Cardiac septum (tissue), 1 donor: ENCODE results near the gene PRDX3. TPM values are rescaled to one million over a fixed set of nuclear protein-coding genes. Genes with fewer than 3 reads are reported as not detected.
"Not testable (repeated sequence)": the region's sequence is repeated elsewhere in the genome, so short reads cannot be mapped to it uniquely, and the experiment has no call there.

Source experiments
- DNase-seq: peaks from one replicate; pipeline ENCODE4 v3.0.0-alpha.2; 2020; ENCODE audit warnings: low spot score
- intact Hi-C: fragments of 100-400 bp; cut with DNase I; formaldehyde crosslinking; loops from one replicate; pipeline ENCODE4 v1.14.0; 2022
- total RNA-seq: library from RNA; stranded (reverse); fragmentation: NEBNext Ultra II Directional; extraction: Animal tissue kit (Norgen Biotek cat#: 25700); gene quantifications from one replicate; pipeline ENCODE4 v1.2.1, GENCODE V29; 2021
- donor health status: DM: no; HTN: no; CAD: no.

PRDX3 gene
- total RNA-seq, 1 donor from 2014 or later: 220 TPM

GRCh38 chr10:119207713-119208552 lies 29.3 kb upstream of the PRDX3 start:
- peak; percentile 77 for DNase-seq
- intact Hi-C loops: loop anchor here (2.0 to 10.0 kb wide), 5 partner anchors 44 to 447 kb away; partner anchors contain the start of gene BAG3

- intact Hi-C loops: loop anchor here (2.0 to 10.0 kb wide), 5 partner anchors 45 to 447 kb away; partner anchors contain the start of gene BAG3
- peak; percentile 98 for DNase-seq
Observed at GRCh38 chr10:119207366-119207666, 28.7 kb upstream of the PRDX3 start, which contains the start of gene GRK5. GRK5 (plus strand) TSS chr10:119207571; CDS start chr10:119207918, 347 bp downstream.

- peak; percentile 83 for DNase-seq
- intact Hi-C loops: loop anchor here (1.0 to 10.0 kb wide), 6 partner anchors 46 to 448 kb away; partner anchors contain the start of gene BAG3
Observed at GRCh38 chr10:119206603-119207365, 28.2 kb upstream of the PRDX3 start.

GRCh38 chr10:119205894-119206602 lies 27.4 kb upstream of the PRDX3 start:
- DNase-seq: peak; percentile 89
- intact Hi-C loops: loop anchor here (1.0 to 10.0 kb wide), 6 partner anchors 46 to 449 kb away; partner anchors contain the start of gene BAG3

- intact Hi-C loops: loop anchor here (10.0 kb wide), 1 partner anchor 452 kb away; the partner anchor contains the start of gene BAG3
- no peak for DNase-seq
Observed at GRCh38 chr10:119203006-119203405, 24.4 kb upstream of the PRDX3 start.

GRCh38 chr10:119201233-119201632 lies 22.6 kb upstream of the PRDX3 start:
- no peak for DNase-seq
- intact Hi-C loops: loop anchor here (10.0 kb wide), 1 partner anchor 454 kb away; the partner anchor contains the start of gene BAG3

- intact Hi-C loops: loop anchor here (1.0 to 5.0 kb wide), 3 partner anchors 246 to 343 kb away; partner anchors contain the start of gene RGS10
- DNase-seq: no peak
Observed at GRCh38 chr10:119199231-119199992, 20.8 kb upstream of the PRDX3 start.

- intact Hi-C loops: loop anchor here (2.0 to 5.0 kb wide), 2 partner anchors 290 to 344 kb away; partner anchors contain the start of gene RGS10
- DNase-seq: no peak
Observed at GRCh38 chr10:119198438-119198837, 19.8 kb upstream of the PRDX3 start.

- no peak for DNase-seq
- intact Hi-C loops: loop anchor here (2.0 to 5.0 kb wide), 2 partner anchors 291 to 344 kb away; partner anchors contain the start of gene RGS10
Observed at GRCh38 chr10:119197921-119198320, 19.3 kb upstream of the PRDX3 start.

- no peak for DNase-seq
- intact Hi-C loops: no loop called here
Observed at GRCh38 chr10:119191881-119192280, 13.3 kb upstream of the PRDX3 start.

- no peak for DNase-seq
- intact Hi-C loops: no loop called here
Observed at GRCh38 chr10:119190954-119191785, 12.6 kb upstream of the PRDX3 start.

- no peak for DNase-seq
- intact Hi-C loops: no loop called here
Observed at GRCh38 chr10:119190353-119190752, 11.7 kb upstream of the PRDX3 start.

GRCh38 chr10:119189811-119190282 lies 11.2 kb upstream of the PRDX3 start:
- intact Hi-C loops: no loop called here
- DNase-seq: no peak

- DNase-seq: no peak
- intact Hi-C loops: no loop called here
Observed at GRCh38 chr10:119183664-119184412, 5.2 kb upstream of the PRDX3 start.

- intact Hi-C loops, DNase-seq: not testable (repeated sequence)
Observed at GRCh38 chr10:119180850-119181400, 2.3 kb upstream of the PRDX3 start.

GRCh38 chr10:119177708-119178371 lies 772 bp downstream of the PRDX3 start:
- DNase-seq: no peak
- intact Hi-C loops: loop anchor here (2.0 kb wide), 1 partner anchor 13 kb away; the partner anchor contains the start of gene SFXN4
